HEK293 (cell line): ENCODE results near the gene GNG12.

Source experiments
- CTCF ChIA-PET: fragments of 350-600 bp; formaldehyde crosslinking; extraction: SDS; loops from one replicate; lab custom pipeline; 2021; ENCODE audit warnings: antibody characterized with exemption; lab: Yijun Ruan, JAX
- POLR2A ChIA-PET: fragments of 300-600 bp; formaldehyde crosslinking; extraction: SDS; loops from one replicate; lab custom pipeline; 2020; ENCODE audit warnings: antibody characterized with exemption, inconsistent platforms; lab: Yijun Ruan, JAX
- H3K27ac ChIP-seq: fragments of 200-500 bp; sonication (Bioruptor generic); 2 replicates; pipeline ENCODE4 v1.5.1; 2014; ENCODE audit warnings: low read depth, low read length, control low read depth, inconsistent platforms; ENCODE audit errors: extremely low read depth
- H3K36me3 ChIP-seq, 2 experiments: fragments of 200-500 bp in 1 of 2; sonication (Bioruptor generic) in 1 of 2; 1 replicate in 1 of 2; 2 replicates in 1 of 2; pipeline ENCODE4 v1.5.1; 2014 to 2017; ENCODE audit warnings: inconsistent platforms in 2 of 2, low read length in 2 of 2; ENCODE audit not compliant: control insufficient read depth in 2 of 2, insufficient read depth in 1 of 2
- H3K4me1 ChIP-seq: fragments of 200-500 bp; sonication (Bioruptor generic); 2 replicates; pipeline ENCODE4 v1.5.1; 2014; ENCODE audit warnings: mild to moderate bottlenecking, low read length, inconsistent platforms; ENCODE audit not compliant: control insufficient read depth, insufficient read depth
- H3K4me3 ChIP-seq: 2 replicates; pipeline ENCODE4 v1.5.1; 2011; ENCODE audit warnings: low read depth, mild to moderate bottlenecking, control low read depth, low read length, moderate library complexity
- H3K9me3 ChIP-seq: fragments of 200-500 bp; sonication (Bioruptor generic); 2 replicates; pipeline ENCODE4 v1.5.1; 2014; ENCODE audit warnings: low read depth, low read length, inconsistent platforms; ENCODE audit not compliant: control insufficient read depth, insufficient read depth
- ATF2 ChIP-seq: fragments of 450-650 bp; formaldehyde crosslinking; IDR thresholded peaks from 2 replicates; pipeline ENCODE4 v1.5.1; 2016; ENCODE audit warnings: missing biosample characterization, missing genetic modification characterization, low read depth
- FEZF1 ChIP-seq: fragments of 450-650 bp; formaldehyde crosslinking; IDR thresholded peaks from 2 replicates; pipeline ENCODE4 v1.5.1; 2016; ENCODE audit warnings: missing biosample characterization, missing genetic modification characterization
- IKZF3 ChIP-seq: fragments of 450-650 bp; IDR thresholded peaks from 2 replicates; pipeline ENCODE4 v1.5.0; 2018; ENCODE audit warnings: missing biosample characterization, mild to moderate bottlenecking, missing genetic modification characterization, moderate library complexity
- MYNN ChIP-seq: fragments of 450-650 bp; formaldehyde crosslinking; IDR thresholded peaks from 2 replicates; pipeline ENCODE4 v1.5.1; 2016; ENCODE audit warnings: missing biosample characterization, missing genetic modification characterization, borderline replicate concordance
- SP3 ChIP-seq: fragments of 450-650 bp; formaldehyde crosslinking; IDR thresholded peaks from 2 replicates; pipeline ENCODE4 v1.5.1; 2016; ENCODE audit warnings: missing biosample characterization, missing genetic modification characterization
- ZBTB17 ChIP-seq: fragments of 450-650 bp; formaldehyde crosslinking; IDR thresholded peaks from 2 replicates; pipeline ENCODE4 v1.5.1; 2016; ENCODE audit warnings: missing biosample characterization, missing genetic modification characterization
- ZNF18 ChIP-seq: fragments of 450-650 bp; formaldehyde crosslinking; IDR thresholded peaks from 2 replicates; pipeline ENCODE4 v1.5.1; 2016; ENCODE audit warnings: missing biosample characterization, missing genetic modification characterization
- ZNF2 ChIP-seq: fragments of 450-650 bp; formaldehyde crosslinking; IDR thresholded peaks from 2 replicates; pipeline ENCODE4 v1.5.1; 2016; ENCODE audit warnings: missing biosample characterization, missing genetic modification characterization
- ZNF221 ChIP-seq: fragments of 450-650 bp; formaldehyde crosslinking; IDR thresholded peaks from 2 replicates; pipeline ENCODE4 v1.5.1; 2017; ENCODE audit warnings: missing biosample characterization, missing genetic modification characterization, borderline replicate concordance
- ZNF239 ChIP-seq: fragments of 450-650 bp; formaldehyde crosslinking; IDR thresholded peaks from 2 replicates; pipeline ENCODE4 v1.5.1; 2016; ENCODE audit warnings: missing biosample characterization, missing genetic modification characterization
- ZNF561 ChIP-seq: fragments of 450-650 bp; IDR thresholded peaks from 2 replicates; pipeline ENCODE4 v1.5.1; 2018; ENCODE audit warnings: missing biosample characterization, missing genetic modification characterization, borderline replicate concordance
- ZNF596 ChIP-seq: fragments of 450-650 bp; IDR thresholded peaks from 2 replicates; pipeline ENCODE4 v1.5.0; 2018; ENCODE audit warnings: missing biosample characterization, mild to moderate bottlenecking, missing genetic modification characterization, moderate library complexity
- ZNF600 ChIP-seq: fragments of 450-650 bp; formaldehyde crosslinking; IDR thresholded peaks from 2 replicates; pipeline ENCODE4 v1.5.1; 2016; ENCODE audit warnings: missing biosample characterization, missing genetic modification characterization
- ZNF629 ChIP-seq: fragments of 450-650 bp; formaldehyde crosslinking; IDR thresholded peaks from 2 replicates; pipeline ENCODE4 v1.5.1; 2017; ENCODE audit warnings: missing biosample characterization, missing genetic modification characterization
- ZNF692 ChIP-seq: fragments of 450-650 bp; formaldehyde crosslinking; IDR thresholded peaks from 2 replicates; pipeline ENCODE4 v1.5.1; 2016; ENCODE audit warnings: missing biosample characterization, missing genetic modification characterization
- ZNF76 ChIP-seq: fragments of 450-650 bp; formaldehyde crosslinking; IDR thresholded peaks from 2 replicates; pipeline ENCODE4; 2016; ENCODE audit warnings: low read depth, missing biosample characterization, missing genetic modification characterization, borderline replicate concordance
- TF ChIP-seq, protein P1 (sequence below): fragments of 450-650 bp; formaldehyde crosslinking; IDR thresholded peaks from 2 replicates; pipeline ENCODE4 v1.5.1; 2016; ENCODE audit warnings: missing biosample characterization, missing genetic modification characterization
- TF ChIP-seq, protein P2 (sequence below): fragments of 450-650 bp; formaldehyde crosslinking; IDR thresholded peaks from 2 replicates; pipeline ENCODE4 v1.5.1; 2017; ENCODE audit warnings: missing biosample characterization, missing genetic modification characterization
- TF ChIP-seq, protein P3 (sequence below): sonication (generic); formaldehyde crosslinking; IDR thresholded peaks from 2 replicates; pipeline ENCODE4 v1.8.1; 2022; ENCODE audit warnings: mild to moderate bottlenecking, moderate library complexity, missing genetic modification reagents

GNG12 gene

DNA sequence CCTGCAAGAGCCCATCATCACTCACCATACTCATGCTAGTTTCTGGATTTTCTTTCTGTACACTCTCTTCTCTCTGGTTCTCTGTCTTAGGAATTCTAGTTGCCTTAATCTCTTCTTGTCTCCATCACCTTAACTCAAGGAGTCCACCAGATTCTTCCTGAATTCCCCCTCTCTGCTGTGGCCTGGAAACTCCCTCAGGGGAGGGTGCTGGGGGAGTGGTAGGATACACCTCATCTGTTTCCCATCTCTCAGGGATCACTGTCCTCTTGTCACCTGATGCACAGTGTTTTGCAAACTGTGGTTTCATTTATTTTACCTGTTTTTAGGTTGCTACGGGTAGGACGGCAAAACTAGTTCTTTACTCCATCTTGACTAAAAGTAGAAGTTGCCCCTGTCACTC, 6.6 kb upstream of the GNG12 start:
- Histone ChIP-seq H3K4me3 (no peak overlapping the region), H3K27ac (no peak overlapping the region), H3K9me3 (no peaks in the 10 kb centered on the region), H3K4me1 (peaks cover 8% of the 10 kb centered on the region; the same call in 1 of the 2 replicates), H3K36me3 (no peaks in the 10 kb centered on the region)
- CTCF ChIA-PET, result interaction anchor here (0.7 to 2.0 kb wide), 3 partner anchors 10 to 74 kb away, joined by 3 to 11 read pairs (median 6); no protein-coding TSS in a partner anchor
- POLR2A ChIA-PET, result interaction anchor here (0.6 kb wide), 1 partner anchor 11 kb away, joined by 3 read pairs; no protein-coding TSS in a partner anchor
- TF ChIP-seq ZNF2 (tag by site-specific recombination), result no peak
- TF ChIP-seq MYNN (tag by site-specific recombination), result no peak
- TF ChIP-seq ZNF561 (tag by site-specific recombination), result no peak
- TF ChIP-seq ZNF239 (tag by site-specific recombination), result no peak
- TF ChIP-seq ZNF18 (tag by site-specific recombination), result no peak
- no peak for TF ChIP-seq SP3 (tag by site-specific recombination)
- TF ChIP-seq, protein P1, sequence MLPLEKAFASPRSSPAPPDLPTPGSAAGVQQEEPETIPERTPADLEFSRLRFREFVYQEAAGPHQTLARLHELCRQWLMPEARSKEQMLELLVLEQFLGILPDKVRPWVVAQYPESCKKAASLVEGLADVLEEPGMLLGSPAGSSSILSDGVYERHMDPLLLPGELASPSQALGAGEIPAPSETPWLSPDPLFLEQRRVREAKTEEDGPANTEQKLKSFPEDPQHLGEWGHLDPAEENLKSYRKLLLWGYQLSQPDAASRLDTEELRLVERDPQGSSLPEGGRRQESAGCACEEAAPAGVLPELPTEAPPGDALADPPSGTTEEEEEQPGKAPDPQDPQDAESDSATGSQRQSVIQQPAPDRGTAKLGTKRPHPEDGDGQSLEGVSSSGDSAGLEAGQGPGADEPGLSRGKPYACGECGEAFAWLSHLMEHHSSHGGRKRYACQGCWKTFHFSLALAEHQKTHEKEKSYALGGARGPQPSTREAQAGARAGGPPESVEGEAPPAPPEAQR (tag by site-specific recombination), result no peak

DNA sequence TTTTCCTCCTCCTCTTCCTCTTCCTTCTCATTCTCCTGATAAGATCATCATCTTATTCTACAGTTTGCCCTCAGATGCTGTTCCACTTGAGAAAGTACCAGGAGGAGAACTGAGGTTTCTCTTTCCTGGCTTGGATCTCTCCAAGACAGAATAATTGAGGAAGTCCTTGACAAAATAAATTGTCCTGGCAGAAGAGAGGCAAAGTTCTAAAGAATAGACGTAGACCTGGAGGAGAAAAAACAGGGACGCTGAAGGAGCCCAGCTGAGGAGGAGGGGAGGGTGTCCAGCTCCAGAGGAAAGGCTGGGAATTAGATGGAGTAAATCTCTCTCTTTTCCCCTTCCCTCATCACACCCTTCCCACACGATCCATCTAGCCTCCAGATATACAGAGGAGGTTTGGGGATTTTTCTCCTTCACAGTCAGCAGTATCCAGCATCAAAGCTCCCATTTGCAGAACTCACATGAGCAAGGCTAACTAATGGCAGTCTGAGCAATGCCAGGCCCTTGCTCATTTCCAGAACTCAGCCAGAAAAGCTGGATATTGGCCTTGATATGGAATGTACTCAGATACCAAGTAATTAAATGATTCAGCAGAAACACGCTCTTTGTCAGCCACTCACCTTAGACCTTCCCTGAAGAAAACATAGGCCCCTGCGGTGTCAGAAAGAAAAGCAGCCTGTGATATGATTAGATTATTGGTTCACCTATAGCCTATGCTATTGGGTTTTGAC, 5.1 kb upstream of the GNG12 start:
- TF ChIP-seq ZNF600 (peak; percentile 70), FEZF1 (tag by site-specific recombination) (peak; percentile 71), ZNF692 (tag by site-specific recombination) (no peak), ZNF596 (no peak), ATF2 (tag by site-specific recombination) (no peak), IKZF3 (0 out of 2 replicates have a peak, but pooled peaks have one; percentile 5), ZBTB17 (tag by site-specific recombination) (peak; percentile 47; the same call in 1 of the 2 replicates), ZNF629 (tag by site-specific recombination) (no peak), ZNF221 (tag by site-specific recombination) (no peak), ZNF76 (tag by site-specific recombination) (no peak)
- TF ChIP-seq, protein P2, sequence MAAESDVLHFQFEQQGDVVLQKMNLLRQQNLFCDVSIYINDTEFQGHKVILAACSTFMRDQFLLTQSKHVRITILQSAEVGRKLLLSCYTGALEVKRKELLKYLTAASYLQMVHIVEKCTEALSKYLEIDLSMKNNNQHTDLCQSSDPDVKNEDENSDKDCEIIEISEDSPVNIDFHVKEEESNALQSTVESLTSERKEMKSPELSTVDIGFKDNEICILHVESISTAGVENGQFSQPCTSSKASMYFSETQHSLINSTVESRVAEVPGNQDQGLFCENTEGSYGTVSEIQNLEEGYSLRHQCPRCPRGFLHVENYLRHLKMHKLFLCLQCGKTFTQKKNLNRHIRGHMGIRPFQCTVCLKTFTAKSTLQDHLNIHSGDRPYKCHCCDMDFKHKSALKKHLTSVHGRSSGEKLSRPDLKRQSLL (tag by site-specific recombination), result no peak
- TF ChIP-seq, protein P3, sequence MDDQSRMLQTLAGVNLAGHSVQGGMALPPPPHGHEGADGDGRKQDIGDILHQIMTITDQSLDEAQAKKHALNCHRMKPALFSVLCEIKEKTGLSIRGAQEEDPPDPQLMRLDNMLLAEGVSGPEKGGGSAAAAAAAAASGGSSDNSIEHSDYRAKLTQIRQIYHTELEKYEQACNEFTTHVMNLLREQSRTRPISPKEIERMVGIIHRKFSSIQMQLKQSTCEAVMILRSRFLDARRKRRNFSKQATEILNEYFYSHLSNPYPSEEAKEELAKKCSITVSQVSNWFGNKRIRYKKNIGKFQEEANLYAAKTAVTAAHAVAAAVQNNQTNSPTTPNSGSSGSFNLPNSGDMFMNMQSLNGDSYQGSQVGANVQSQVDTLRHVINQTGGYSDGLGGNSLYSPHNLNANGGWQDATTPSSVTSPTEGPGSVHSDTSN, result no peak
- Histone ChIP-seq H3K9me3 (no peaks in the 10 kb centered on the region), H3K4me1 (peaks cover 21% of the 10 kb centered on the region), H3K27ac (no peak overlapping the region), H3K4me3 (no peak overlapping the region), H3K36me3 (no peaks in the 10 kb centered on the region)
- ChIA-PET CTCF (interaction anchor here (0.7 to 1.5 kb wide), 6 partner anchors 9 to 78 kb away, joined by 3 to 5 read pairs (median 4); no protein-coding TSS in a partner anchor), POLR2A (no interaction called here)
